WTC11 (cell line): ENCODE measurements around the gene PAK1. TPM values are rescaled to one million over a fixed set of nuclear protein-coding genes. Genes with fewer than 3 reads are reported as not detected.

Experiments
- ATAC-seq: fragments of 200-7000 bp; cut with Tn5 transposase; 2 replicates; pipeline ENCODE4 v1.10.0; 2021; ENCODE audit warnings: mild to moderate bottlenecking, moderate library complexity
- CTCF ChIA-PET: fragments of 300-600 bp; sonication (Branson Sonifier 250); formaldehyde crosslinking; loops from one replicate; lab custom pipeline; 2021; ENCODE audit warnings: antibody characterized with exemption; lab: Charles Lee
- POLR2A ChIA-PET: fragments of 350-600 bp; sonication (Branson Sonifier 250); formaldehyde crosslinking; loops from one replicate; lab custom pipeline; 2021; ENCODE audit warnings: antibody characterized with exemption; lab: Charles Lee
- DNase-seq: peaks from one replicate; pipeline ENCODE4 v3.0.0; 2021; ENCODE audit warnings: low spot score
- H3K27ac Mint-ChIP-seq: 2 replicates; pipeline ENCODE4 v1.8.0; 2021; ENCODE audit warnings: mixed read lengths
- H3K27me3 Mint-ChIP-seq: 2 replicates; pipeline ENCODE4 v1.8.0; 2021; ENCODE audit warnings: low read depth, mild to moderate bottlenecking, moderate library complexity, mixed read lengths
- H3K36me3 Mint-ChIP-seq: 2 replicates; pipeline ENCODE4 v1.8.0; 2021; ENCODE audit warnings: mixed read lengths
- H3K4me1 Mint-ChIP-seq: 2 replicates; pipeline ENCODE4 v1.8.0; 2022; ENCODE audit warnings: mixed read lengths
- H3K4me3 Mint-ChIP-seq: 2 replicates; pipeline ENCODE4 v1.8.0; 2021; ENCODE audit warnings: mild to moderate bottlenecking, moderate library complexity, mixed read lengths
- H3K9me3 Mint-ChIP-seq: 2 replicates; pipeline ENCODE4 v1.8.0; 2021; ENCODE audit warnings: mixed read lengths
- EMX1 ChIP-seq: fragments of 250-450 bp; sonication (Bioruptor Pico); IDR thresholded peaks from 2 replicates; pipeline ENCODE4 v1.8.0; 2021; ENCODE audit warnings: mild to moderate bottlenecking
- ESRRA ChIP-seq: sonication (generic); formaldehyde crosslinking; IDR thresholded peaks from 2 replicates; pipeline ENCODE4 v1.8.1; 2022; ENCODE audit warnings: mild to moderate bottlenecking, missing genetic modification reagents, borderline replicate concordance
- FOXJ3 ChIP-seq: sonication (generic); formaldehyde crosslinking; IDR thresholded peaks from 2 replicates; pipeline ENCODE4 v1.9.0; 2021; ENCODE audit warnings: missing genetic modification reagents, mild to moderate bottlenecking, borderline replicate concordance
- IRF1 ChIP-seq: sonication (generic); formaldehyde crosslinking; IDR thresholded peaks from 2 replicates; pipeline ENCODE4 v1.8.0; 2023; ENCODE audit warnings: missing genetic modification reagents
- MXD4 ChIP-seq: fragments of 250-450 bp; sonication (Bioruptor Pico); IDR thresholded peaks from 2 replicates; pipeline ENCODE4 v1.8.0; 2021; ENCODE audit warnings: mild to moderate bottlenecking, moderate library complexity, borderline replicate concordance
- NFATC4 ChIP-seq: fragments of 250-450 bp; sonication (Bioruptor Pico); IDR thresholded peaks from 2 replicates; pipeline ENCODE4 v1.9.0; 2021; ENCODE audit warnings: mild to moderate bottlenecking
- NR3C1 ChIP-seq: sonication (generic); formaldehyde crosslinking; conservative IDR thresholded peaks from 2 replicates; pipeline ENCODE4 v1.8.1; 2023; ENCODE audit warnings: low read depth, mild to moderate bottlenecking, missing genetic modification reagents
- SOX15 ChIP-seq: fragments of 250-450 bp; sonication (Bioruptor Pico); IDR thresholded peaks from 2 replicates; pipeline ENCODE4 v1.9.0; 2021; ENCODE audit warnings: mild to moderate bottlenecking
- SP1 ChIP-seq: sonication (generic); formaldehyde crosslinking; conservative IDR thresholded peaks from 2 replicates; pipeline ENCODE4 v1.8.1; 2022; ENCODE audit warnings: missing genetic modification reagents
- ZNF232 ChIP-seq: sonication (generic); formaldehyde crosslinking; IDR thresholded peaks from 2 replicates; pipeline ENCODE4 v1.8.0; 2022; ENCODE audit warnings: mild to moderate bottlenecking, missing genetic modification reagents
- ZNF263 ChIP-seq: sonication (generic); formaldehyde crosslinking; IDR thresholded peaks from 2 replicates; pipeline ENCODE4 v1.8.1; 2022; ENCODE audit warnings: low read depth, mild to moderate bottlenecking, moderate library complexity, missing genetic modification reagents
- total RNA-seq: library from RNA; stranded (reverse); gene quantifications from 3 replicates; pipeline ENCODE4 v1.2.3, GENCODE V29; 2021
- TF ChIP-seq, protein P1 (sequence below): sonication (generic); formaldehyde crosslinking; IDR thresholded peaks from 2 replicates; pipeline ENCODE4 v1.8.1; 2023; ENCODE audit warnings: mild to moderate bottlenecking, moderate library complexity, missing genetic modification reagents
- TF ChIP-seq, protein P2 (sequence below): fragments of 250-450 bp; sonication (Bioruptor Pico); IDR thresholded peaks from 2 replicates; pipeline ENCODE4 v1.8.0; 2021; ENCODE audit warnings: mild to moderate bottlenecking
- TF ChIP-seq, protein P3 (sequence below): sonication (generic); formaldehyde crosslinking; IDR thresholded peaks from 2 replicates; pipeline ENCODE4 v1.8.0; 2022; ENCODE audit warnings: mild to moderate bottlenecking, missing genetic modification reagents
- TF ChIP-seq, protein P4 (sequence below): sonication (generic); formaldehyde crosslinking; IDR thresholded peaks from 2 replicates; pipeline ENCODE4 v1.8.1; 2023; ENCODE audit warnings: mild to moderate bottlenecking, missing genetic modification reagents, moderate library complexity
- TF ChIP-seq, protein P5 (sequence below): sonication (generic); formaldehyde crosslinking; IDR thresholded peaks from 2 replicates; pipeline ENCODE4 v1.8.1; 2022; ENCODE audit warnings: mild to moderate bottlenecking, moderate library complexity, missing genetic modification reagents
- TF ChIP-seq, protein P6 (sequence below): sonication (generic); formaldehyde crosslinking; conservative IDR thresholded peaks from 2 replicates; pipeline ENCODE4 v1.8.1; 2023; ENCODE audit warnings: mild to moderate bottlenecking, low read depth, missing genetic modification reagents, moderate library complexity
- TF ChIP-seq, protein P7 (sequence below): sonication (generic); formaldehyde crosslinking; IDR thresholded peaks from 2 replicates; pipeline ENCODE4 v1.8.1; 2023; ENCODE audit warnings: mild to moderate bottlenecking, missing genetic modification reagents

PAK1 gene
- total RNA-seq, 1 experiment from 2014 or later: 160 TPM

DNA sequence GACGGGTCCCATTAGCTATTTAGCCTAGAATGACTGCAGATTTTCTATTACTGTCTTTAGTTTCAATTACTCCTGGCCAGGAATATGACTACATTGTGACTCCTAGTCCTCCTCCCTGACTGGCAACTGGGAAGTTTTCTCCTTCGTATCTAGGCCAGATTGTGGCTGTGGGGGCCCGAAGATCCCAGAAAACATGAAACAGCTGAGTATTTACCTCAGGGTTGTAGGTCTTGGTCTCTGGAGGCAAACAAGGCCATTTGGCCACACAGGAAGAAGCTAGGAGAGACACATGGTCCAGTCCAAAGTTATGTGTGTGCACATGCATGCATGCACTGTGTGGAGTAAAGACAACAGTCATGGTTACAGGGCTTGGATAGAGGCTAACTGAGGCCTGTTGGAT, 162.2 kb downstream of the PAK1 start:
- no peak for DNase-seq
- peaks cover 11% of the 10 kb centered on the region for H3K4me1 Mint-ChIP-seq
- TF ChIP-seq FOXJ3: no peak
- TF ChIP-seq NR3C1 (CRISPR knock-in tag): no peak
- no peak for TF ChIP-seq ESRRA (CRISPR knock-in tag)
- no peak for TF ChIP-seq ZNF232
- no peak for TF ChIP-seq SP1 (CRISPR knock-in tag)
- no peak for TF ChIP-seq EMX1 (CRISPR knock-in tag)
- TF ChIP-seq, protein P1, sequence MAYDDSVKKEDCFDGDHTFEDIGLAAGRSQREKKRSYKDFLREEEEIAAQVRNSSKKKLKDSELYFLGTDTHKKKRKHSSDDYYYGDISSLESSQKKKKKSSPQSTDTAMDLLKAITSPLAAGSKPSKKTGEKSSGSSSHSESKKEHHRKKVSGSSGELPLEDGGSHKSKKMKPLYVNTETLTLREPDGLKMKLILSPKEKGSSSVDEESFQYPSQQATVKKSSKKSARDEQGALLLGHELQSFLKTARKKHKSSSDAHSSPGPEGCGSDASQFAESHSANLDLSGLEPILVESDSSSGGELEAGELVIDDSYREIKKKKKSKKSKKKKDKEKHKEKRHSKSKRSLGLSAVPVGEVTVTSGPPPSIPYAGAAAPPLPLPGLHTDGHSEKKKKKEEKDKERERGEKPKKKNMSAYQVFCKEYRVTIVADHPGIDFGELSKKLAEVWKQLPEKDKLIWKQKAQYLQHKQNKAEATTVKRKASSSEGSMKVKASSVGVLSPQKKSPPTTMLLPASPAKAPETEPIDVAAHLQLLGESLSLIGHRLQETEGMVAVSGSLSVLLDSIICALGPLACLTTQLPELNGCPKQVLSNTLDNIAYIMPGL (CRISPR knock-in tag): no peak
- no peak for TF ChIP-seq NFATC4 (CRISPR knock-in tag)
- TF ChIP-seq, protein P2, sequence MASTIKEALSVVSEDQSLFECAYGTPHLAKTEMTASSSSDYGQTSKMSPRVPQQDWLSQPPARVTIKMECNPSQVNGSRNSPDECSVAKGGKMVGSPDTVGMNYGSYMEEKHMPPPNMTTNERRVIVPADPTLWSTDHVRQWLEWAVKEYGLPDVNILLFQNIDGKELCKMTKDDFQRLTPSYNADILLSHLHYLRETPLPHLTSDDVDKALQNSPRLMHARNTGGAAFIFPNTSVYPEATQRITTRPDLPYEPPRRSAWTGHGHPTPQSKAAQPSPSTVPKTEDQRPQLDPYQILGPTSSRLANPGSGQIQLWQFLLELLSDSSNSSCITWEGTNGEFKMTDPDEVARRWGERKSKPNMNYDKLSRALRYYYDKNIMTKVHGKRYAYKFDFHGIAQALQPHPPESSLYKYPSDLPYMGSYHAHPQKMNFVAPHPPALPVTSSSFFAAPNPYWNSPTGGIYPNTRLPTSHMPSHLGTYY (CRISPR knock-in tag): no peak
- TF ChIP-seq, protein P3, sequence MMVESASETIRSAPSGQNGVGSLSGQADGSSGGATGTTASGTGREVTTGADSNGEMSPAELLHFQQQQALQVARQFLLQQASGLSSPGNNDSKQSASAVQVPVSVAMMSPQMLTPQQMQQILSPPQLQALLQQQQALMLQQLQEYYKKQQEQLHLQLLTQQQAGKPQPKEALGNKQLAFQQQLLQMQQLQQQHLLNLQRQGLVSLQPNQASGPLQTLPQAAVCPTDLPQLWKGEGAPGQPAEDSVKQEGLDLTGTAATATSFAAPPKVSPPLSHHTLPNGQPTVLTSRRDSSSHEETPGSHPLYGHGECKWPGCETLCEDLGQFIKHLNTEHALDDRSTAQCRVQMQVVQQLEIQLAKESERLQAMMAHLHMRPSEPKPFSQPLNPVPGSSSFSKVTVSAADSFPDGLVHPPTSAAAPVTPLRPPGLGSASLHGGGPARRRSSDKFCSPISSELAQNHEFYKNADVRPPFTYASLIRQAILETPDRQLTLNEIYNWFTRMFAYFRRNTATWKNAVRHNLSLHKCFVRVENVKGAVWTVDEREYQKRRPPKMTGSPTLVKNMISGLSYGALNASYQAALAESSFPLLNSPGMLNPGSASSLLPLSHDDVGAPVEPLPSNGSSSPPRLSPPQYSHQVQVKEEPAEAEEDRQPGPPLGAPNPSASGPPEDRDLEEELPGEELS: no peak
- TF ChIP-seq, protein P4, sequence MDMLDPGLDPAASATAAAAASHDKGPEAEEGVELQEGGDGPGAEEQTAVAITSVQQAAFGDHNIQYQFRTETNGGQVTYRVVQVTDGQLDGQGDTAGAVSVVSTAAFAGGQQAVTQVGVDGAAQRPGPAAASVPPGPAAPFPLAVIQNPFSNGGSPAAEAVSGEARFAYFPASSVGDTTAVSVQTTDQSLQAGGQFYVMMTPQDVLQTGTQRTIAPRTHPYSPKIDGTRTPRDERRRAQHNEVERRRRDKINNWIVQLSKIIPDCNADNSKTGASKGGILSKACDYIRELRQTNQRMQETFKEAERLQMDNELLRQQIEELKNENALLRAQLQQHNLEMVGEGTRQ (CRISPR knock-in tag): no peak
- no peak for TF ChIP-seq IRF1 (CRISPR knock-in tag)
- TF ChIP-seq, protein P5, sequence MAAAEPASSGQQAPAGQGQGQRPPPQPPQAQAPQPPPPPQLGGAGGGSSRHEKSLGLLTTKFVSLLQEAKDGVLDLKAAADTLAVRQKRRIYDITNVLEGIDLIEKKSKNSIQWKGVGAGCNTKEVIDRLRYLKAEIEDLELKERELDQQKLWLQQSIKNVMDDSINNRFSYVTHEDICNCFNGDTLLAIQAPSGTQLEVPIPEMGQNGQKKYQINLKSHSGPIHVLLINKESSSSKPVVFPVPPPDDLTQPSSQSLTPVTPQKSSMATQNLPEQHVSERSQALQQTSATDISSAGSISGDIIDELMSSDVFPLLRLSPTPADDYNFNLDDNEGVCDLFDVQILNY (CRISPR knock-in tag): no peak
- TF ChIP-seq, protein P6, sequence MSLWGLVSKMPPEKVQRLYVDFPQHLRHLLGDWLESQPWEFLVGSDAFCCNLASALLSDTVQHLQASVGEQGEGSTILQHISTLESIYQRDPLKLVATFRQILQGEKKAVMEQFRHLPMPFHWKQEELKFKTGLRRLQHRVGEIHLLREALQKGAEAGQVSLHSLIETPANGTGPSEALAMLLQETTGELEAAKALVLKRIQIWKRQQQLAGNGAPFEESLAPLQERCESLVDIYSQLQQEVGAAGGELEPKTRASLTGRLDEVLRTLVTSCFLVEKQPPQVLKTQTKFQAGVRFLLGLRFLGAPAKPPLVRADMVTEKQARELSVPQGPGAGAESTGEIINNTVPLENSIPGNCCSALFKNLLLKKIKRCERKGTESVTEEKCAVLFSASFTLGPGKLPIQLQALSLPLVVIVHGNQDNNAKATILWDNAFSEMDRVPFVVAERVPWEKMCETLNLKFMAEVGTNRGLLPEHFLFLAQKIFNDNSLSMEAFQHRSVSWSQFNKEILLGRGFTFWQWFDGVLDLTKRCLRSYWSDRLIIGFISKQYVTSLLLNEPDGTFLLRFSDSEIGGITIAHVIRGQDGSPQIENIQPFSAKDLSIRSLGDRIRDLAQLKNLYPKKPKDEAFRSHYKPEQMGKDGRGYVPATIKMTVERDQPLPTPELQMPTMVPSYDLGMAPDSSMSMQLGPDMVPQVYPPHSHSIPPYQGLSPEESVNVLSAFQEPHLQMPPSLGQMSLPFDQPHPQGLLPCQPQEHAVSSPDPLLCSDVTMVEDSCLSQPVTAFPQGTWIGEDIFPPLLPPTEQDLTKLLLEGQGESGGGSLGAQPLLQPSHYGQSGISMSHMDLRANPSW: no peak
- no peak for TF ChIP-seq SOX15 (CRISPR knock-in tag)
- TF ChIP-seq, protein P7, sequence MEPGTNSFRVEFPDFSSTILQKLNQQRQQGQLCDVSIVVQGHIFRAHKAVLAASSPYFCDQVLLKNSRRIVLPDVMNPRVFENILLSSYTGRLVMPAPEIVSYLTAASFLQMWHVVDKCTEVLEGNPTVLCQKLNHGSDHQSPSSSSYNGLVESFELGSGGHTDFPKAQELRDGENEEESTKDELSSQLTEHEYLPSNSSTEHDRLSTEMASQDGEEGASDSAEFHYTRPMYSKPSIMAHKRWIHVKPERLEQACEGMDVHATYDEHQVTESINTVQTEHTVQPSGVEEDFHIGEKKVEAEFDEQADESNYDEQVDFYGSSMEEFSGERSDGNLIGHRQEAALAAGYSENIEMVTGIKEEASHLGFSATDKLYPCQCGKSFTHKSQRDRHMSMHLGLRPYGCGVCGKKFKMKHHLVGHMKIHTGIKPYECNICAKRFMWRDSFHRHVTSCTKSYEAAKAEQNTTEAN (CRISPR knock-in tag): no peak
- no peak for TF ChIP-seq MXD4 (CRISPR knock-in tag)
- no peak for TF ChIP-seq ZNF263 (CRISPR knock-in tag)
- TF ChIP-seq, all 79 proteins: peak for 0
- H3K9me3 Mint-ChIP-seq: no peaks in the 10 kb centered on the region
- ChIA-PET CTCF (interaction anchor here (0.6 kb wide), 1 partner anchor 113 kb away, joined by 3 read pairs; no protein-coding TSS in a partner anchor), POLR2A (no interaction called here)
- H3K36me3 Mint-ChIP-seq: no peaks in the 10 kb centered on the region
- no peaks in the 10 kb centered on the region for H3K27me3 Mint-ChIP-seq
- no peak for ATAC-seq
- H3K27ac Mint-ChIP-seq: no peak overlapping the region
- H3K4me3 Mint-ChIP-seq: no peak overlapping the region
